Ascending aorta (tissue), 2 donors: ENCODE measurements around the gene LDLRAP1. TPM values are rescaled to one million over a fixed set of nuclear protein-coding genes. Genes with fewer than 3 reads are reported as not detected.

Experiments
- DNase-seq, 2 donors: peaks; one replicate each; pipeline ENCODE4 v3.0.0-alpha.2; 2019; ENCODE audit warnings: low spot score in 2 of 2
- H3K27ac ChIP-seq, 2 donors: fragments of 200-600 bp; sonication (generic); one replicate each; pipeline ENCODE4 v1.5.1; 2016 to 2017; ENCODE audit warnings: mild to moderate bottlenecking in 1 of 2
- H3K27me3 ChIP-seq: fragments of 200-600 bp; sonication (generic); one replicate; pipeline ENCODE4 v1.5.1; 2017
- H3K36me3 ChIP-seq, 2 donors: fragments of 200-600 bp; sonication (generic); one replicate each; pipeline ENCODE4 v1.5.1; 2016
- H3K4me1 ChIP-seq, 2 donors: fragments of 200-600 bp; sonication (generic); one replicate each; pipeline ENCODE4 v1.5.1; 2016 to 2017; ENCODE audit warnings: mild to moderate bottlenecking in 1 of 2
- H3K4me3 ChIP-seq, 2 donors: fragments of 200-600 bp; sonication (generic); one replicate each; pipeline ENCODE4 v1.5.1; 2016 to 2017; ENCODE audit warnings: mild to moderate bottlenecking in 1 of 2
- H3K9me3 ChIP-seq, 2 donors: fragments of 200-600 bp; sonication (generic); one replicate each; pipeline ENCODE4 v1.5.1; 2016
- intact Hi-C: fragments of 100-400 bp; cut with DNase I; formaldehyde crosslinking; loops from one replicate; pipeline ENCODE4 v1.15.1; 2023
- total RNA-seq: library from RNA; depleted of rRNA; stranded (reverse); fragments of >200 nt; gene quantifications from one replicate; pipeline ENCODE4 v1.1.0, GENCODE V29; 2016
- TF ChIP-seq, protein P1 (sequence below), 3 experiments: fragments of 200-600 bp in 2 of 3; fragments of 450-650 bp in 1 of 3; sonication (generic) in 2 of 3; IDR thresholded peaks; one replicate each; pipeline ENCODE4 v1.5.1; 2016 to 2019; ENCODE audit warnings: antibody characterized with exemption in 3 of 3, mild to moderate bottlenecking in 1 of 3, moderate library complexity in 1 of 3

LDLRAP1 gene
- total RNA-seq, 1 donor from 2014 or later = 75.4 TPM

DNA sequence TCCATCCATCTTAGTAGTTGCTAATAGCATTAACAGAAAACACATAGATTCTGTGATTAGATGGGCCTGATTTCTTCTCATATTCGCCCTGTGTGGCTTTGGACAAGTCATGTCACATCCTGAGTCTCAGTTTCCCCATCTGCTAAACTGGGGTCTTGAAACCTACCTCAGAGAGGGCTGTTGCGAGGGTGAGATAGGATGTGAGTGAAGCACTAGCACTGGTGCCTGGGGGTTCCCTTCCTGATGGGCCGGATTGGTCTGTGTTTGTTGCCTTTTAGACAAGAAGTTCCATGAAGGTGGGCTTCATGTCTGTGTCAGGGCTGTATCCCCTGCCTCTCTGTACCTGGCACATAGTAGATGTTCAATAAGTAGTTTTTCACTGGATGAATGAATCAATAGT is 69.7 kb downstream of the LDLRAP1 start:
- H3K27me3 ChIP-seq = no peaks in the 10 kb centered on the region
- H3K4me1 ChIP-seq = peaks cover 8 to 11% of the 10 kb centered on the region in 2 donors
- TF ChIP-seq, protein P1, sequence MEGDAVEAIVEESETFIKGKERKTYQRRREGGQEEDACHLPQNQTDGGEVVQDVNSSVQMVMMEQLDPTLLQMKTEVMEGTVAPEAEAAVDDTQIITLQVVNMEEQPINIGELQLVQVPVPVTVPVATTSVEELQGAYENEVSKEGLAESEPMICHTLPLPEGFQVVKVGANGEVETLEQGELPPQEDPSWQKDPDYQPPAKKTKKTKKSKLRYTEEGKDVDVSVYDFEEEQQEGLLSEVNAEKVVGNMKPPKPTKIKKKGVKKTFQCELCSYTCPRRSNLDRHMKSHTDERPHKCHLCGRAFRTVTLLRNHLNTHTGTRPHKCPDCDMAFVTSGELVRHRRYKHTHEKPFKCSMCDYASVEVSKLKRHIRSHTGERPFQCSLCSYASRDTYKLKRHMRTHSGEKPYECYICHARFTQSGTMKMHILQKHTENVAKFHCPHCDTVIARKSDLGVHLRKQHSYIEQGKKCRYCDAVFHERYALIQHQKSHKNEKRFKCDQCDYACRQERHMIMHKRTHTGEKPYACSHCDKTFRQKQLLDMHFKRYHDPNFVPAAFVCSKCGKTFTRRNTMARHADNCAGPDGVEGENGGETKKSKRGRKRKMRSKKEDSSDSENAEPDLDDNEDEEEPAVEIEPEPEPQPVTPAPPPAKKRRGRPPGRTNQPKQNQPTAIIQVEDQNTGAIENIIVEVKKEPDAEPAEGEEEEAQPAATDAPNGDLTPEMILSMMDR (IDR thresholded peaks at IDR 0.05) = no peak
- no peak for DNase-seq
- intact Hi-C loops = no loop called here
- no peaks in the 10 kb centered on the region for H3K9me3 ChIP-seq
- no peak overlapping the region for H3K27ac ChIP-seq
- H3K4me3 ChIP-seq = no peak overlapping the region
- H3K36me3 ChIP-seq = no peaks in the 10 kb centered on the region

GRCh38 chr1:25614501-25615171 is 71.2 kb downstream of the LDLRAP1 start:
- no peak overlapping the region for H3K27ac ChIP-seq
- intact Hi-C loops = loop anchor here (5.0 kb wide), 1 partner anchor 383 kb away; the partner anchor contains the start of gene PAFAH2
- no peaks in the 10 kb centered on the region for H3K9me3 ChIP-seq
- H3K4me3 ChIP-seq = no peak overlapping the region
- H3K4me1 ChIP-seq = peaks cover 14 to 19% of the 10 kb centered on the region in 2 donors
- no peaks in the 10 kb centered on the region for H3K27me3 ChIP-seq
- TF ChIP-seq, protein P1 (IDR thresholded peaks at IDR 0.05) = no peak
- DNase-seq = no peak
- no peaks in the 10 kb centered on the region for H3K36me3 ChIP-seq

- intact Hi-C loops = loop anchor here (5.0 kb wide), 1 partner anchor 382 kb away; the partner anchor contains the start of gene PAFAH2
- Histone ChIP-seq H3K27me3 (no peaks in the 10 kb centered on the region), H3K4me3 (peak overlapping the region in 1 of 2 donors; percentile 74), H3K36me3 (no peaks in the 10 kb centered on the region), H3K9me3 (no peaks in the 10 kb centered on the region), H3K4me1 (peaks cover 14 to 19% of the 10 kb centered on the region in 2 donors), H3K27ac (no peak overlapping the region)
- TF ChIP-seq, protein P1 (IDR thresholded peaks at IDR 0.05) = no peak
- no peak for DNase-seq
Measured at GRCh38 chr1:25615172-25615541, 71.8 kb downstream of the LDLRAP1 start.

- no peak for DNase-seq
- H3K27me3 ChIP-seq = no peaks in the 10 kb centered on the region
- TF ChIP-seq, protein P1 (IDR thresholded peaks at IDR 0.05) = no peak
- H3K4me3 ChIP-seq = peak overlapping the region; percentile 67 to 74
- peaks cover 14 to 19% of the 10 kb centered on the region in 2 donors for H3K4me1 ChIP-seq
- peak overlapping the region; percentile 83 for H3K27ac ChIP-seq
- H3K9me3 ChIP-seq = no peaks in the 10 kb centered on the region
- no peaks in the 10 kb centered on the region for H3K36me3 ChIP-seq
- intact Hi-C loops = loop anchor here (1.0 to 5.0 kb wide), 3 partner anchors 72 to 382 kb away; partner anchors contain the start of genes LDLRAP1 and PAFAH2
Measured at GRCh38 chr1:25615563-25616094, 72.2 kb downstream of the LDLRAP1 start.

DNA sequence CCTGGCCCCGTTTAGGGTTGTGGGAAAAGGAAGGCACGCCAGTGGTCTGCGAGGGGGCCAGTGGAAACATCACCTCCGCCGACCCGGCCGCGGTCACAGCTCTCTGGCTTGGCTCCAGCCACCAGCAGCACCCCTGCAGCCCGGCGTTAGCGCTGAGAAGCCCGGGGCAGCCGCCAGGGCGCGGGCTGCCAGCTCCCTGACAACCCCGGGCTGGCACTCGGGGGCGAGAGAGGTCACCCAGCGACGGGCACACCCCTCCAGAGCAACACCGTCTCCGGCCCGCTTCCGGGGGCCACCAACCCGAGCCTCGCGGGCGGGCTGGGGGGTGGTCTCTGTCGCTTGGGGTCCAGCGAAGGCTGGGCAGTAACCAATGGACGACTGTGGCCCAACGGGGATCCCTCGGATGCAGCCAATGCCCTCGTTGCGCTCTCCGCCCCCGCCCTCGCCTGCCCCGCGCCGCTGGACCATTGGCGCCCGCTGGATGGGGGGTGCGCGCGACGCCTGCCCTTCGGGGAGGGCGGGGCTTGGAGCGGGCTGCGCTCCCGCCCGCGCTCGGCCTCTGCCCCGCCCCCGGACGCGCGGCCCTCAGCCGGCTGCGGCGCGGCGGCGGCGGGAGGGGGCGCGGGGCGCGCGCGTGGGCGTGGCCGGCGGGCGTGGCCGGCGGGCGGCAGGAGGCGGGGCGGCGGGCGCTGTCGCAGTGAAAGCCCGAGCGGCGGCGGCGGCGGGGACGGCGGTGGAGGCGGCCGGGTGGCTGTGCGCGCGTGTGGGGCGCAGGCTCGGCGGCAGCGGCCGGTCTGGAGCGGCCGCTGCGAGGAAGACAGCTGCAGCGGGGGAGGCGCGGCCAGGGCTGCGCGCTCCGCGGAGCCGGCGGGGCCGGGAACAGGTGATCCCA is 72.9 kb downstream of the LDLRAP1 start, which contains the start of gene MAN1C1:
Gene MAN1C1, plus strand, starts transcription at position 697 of the 892 bp plus-strand sequence. CDS start 1,007 bp downstream, outside the sequence.
- DNase-seq = peak; percentile 47 to 93
- TF ChIP-seq, protein P1 (IDR thresholded peaks at IDR 0.05) = peak; percentile 51 to 62 (median 53)
- Histone ChIP-seq H3K36me3 (no peaks in the 10 kb centered on the region), H3K9me3 (no peaks in the 10 kb centered on the region), H3K27me3 (no peaks in the 10 kb centered on the region), H3K27ac (peak within 1 kb of the TSS; percentile 83), H3K4me1 (peaks cover 14 to 19% of the 10 kb centered on the region in 2 donors), H3K4me3 (peak within 1 kb of the TSS; percentile 93 to 99)
- intact Hi-C loops = loop anchor here (1.0 to 5.0 kb wide), 3 partner anchors 73 to 381 kb away; partner anchors contain the start of genes LDLRAP1 and PAFAH2
